GM20000 (cell line): ENCODE results near the gene TPCN1.
A peak's percentile ranks its signal among the peaks of the same experiment; 100 is the strongest.

ENCODE experiments used
- DNase-seq: peaks from one replicate; pipeline ENCODE4 v3.0.0; 2012; ENCODE audit warnings: low spot score
- TF ChIP-seq, protein P1 (sequence below): IDR thresholded peaks from 2 replicates; pipeline ENCODE4 v1.5.1; 2012; ENCODE audit warnings: mild to moderate bottlenecking, control low read depth; ENCODE audit errors: extremely low read depth, missing control alignments

The TPCN1 gene

DNA sequence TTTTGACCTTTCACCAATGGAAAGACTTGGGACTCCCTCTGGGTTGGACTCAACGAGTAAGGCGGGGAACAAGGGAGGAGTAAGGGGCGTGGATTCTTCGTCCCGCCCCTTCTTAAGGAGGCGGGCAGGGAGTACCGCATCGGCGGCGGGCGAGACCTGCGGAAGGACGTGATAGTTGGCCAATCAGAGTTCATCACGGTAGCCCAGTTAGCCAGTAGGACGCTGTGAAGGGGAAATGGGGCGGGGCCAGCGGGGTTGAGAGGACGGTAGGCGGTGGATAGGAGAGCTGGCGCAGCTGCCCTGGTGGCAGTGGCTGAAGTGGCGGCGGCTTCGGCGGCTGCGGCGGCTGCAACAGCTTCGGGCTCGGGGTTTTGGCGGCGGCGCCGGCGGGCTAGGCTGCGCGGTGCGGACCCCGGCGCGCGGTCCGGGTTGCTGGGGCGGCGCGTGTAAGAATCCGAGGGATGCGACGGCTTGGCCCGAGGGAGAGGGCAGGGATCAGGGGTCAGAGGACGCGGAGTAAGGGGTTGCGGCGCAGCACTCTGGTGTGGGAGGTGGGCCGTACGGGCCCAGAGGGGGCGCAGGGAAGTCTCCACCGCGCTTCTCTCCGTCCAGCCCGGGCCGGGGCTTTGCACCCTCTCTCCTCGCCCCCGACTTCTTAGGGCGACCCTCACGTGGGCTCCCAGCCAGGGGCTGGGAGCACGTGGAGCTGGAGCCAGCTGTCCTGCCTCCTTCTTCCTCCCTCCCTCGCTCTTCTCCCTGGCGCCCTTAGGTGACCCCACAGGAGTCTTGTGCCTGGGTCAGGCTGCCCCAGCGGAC, at the start of gene TPCN1:
Gene TPCN1 (plus strand): TSS at position 284 of the 816 bp plus-strand sequence. CDS start 5,389 bp downstream, outside the sequence.
- TF ChIP-seq, protein P1, sequence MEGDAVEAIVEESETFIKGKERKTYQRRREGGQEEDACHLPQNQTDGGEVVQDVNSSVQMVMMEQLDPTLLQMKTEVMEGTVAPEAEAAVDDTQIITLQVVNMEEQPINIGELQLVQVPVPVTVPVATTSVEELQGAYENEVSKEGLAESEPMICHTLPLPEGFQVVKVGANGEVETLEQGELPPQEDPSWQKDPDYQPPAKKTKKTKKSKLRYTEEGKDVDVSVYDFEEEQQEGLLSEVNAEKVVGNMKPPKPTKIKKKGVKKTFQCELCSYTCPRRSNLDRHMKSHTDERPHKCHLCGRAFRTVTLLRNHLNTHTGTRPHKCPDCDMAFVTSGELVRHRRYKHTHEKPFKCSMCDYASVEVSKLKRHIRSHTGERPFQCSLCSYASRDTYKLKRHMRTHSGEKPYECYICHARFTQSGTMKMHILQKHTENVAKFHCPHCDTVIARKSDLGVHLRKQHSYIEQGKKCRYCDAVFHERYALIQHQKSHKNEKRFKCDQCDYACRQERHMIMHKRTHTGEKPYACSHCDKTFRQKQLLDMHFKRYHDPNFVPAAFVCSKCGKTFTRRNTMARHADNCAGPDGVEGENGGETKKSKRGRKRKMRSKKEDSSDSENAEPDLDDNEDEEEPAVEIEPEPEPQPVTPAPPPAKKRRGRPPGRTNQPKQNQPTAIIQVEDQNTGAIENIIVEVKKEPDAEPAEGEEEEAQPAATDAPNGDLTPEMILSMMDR = no peak
- peak; percentile 97 for DNase-seq

DNA sequence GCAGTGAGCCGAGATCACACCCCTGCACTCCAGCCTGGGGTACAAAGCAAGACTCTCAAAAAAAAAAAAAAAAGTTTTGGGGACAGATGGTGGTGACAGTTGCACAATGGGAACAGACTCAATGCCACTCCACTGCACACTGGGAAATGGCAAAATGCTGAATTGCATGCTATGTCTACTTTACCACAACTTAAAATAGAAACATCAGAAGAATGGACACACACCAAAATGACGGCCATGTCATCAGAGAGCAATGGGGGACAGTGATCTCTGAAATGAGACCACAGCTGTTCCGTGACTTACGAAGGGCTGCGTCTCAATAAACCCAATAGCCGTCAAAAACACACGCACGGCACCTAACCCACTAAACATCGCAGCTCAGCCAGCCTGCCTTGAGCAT, 49.7 kb upstream of the TPCN1 start:
- TF ChIP-seq, protein P1 = no peak
- no peak for DNase-seq

DNA sequence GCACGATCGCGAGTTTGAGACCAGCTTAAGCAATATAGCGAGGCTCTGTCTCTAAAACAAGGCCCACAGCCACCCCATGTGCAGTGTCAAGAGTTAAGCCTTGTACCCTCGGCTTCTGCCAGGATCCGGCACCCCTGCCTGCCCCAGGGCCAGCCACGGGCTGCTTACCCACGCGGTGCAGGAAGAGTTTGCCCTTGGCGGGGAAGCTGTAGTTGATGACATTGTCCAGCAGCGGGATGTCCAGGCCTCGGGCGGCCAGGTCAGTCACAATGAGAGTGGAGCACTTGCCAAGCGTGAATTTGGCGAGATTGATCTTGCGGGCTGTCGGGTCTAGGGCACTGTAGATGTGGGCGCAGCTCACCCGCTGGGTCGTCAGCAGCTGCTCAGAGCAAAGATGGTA, 49.1 kb upstream of the TPCN1 start:
- TF ChIP-seq, protein P1 = no peak

DNA sequence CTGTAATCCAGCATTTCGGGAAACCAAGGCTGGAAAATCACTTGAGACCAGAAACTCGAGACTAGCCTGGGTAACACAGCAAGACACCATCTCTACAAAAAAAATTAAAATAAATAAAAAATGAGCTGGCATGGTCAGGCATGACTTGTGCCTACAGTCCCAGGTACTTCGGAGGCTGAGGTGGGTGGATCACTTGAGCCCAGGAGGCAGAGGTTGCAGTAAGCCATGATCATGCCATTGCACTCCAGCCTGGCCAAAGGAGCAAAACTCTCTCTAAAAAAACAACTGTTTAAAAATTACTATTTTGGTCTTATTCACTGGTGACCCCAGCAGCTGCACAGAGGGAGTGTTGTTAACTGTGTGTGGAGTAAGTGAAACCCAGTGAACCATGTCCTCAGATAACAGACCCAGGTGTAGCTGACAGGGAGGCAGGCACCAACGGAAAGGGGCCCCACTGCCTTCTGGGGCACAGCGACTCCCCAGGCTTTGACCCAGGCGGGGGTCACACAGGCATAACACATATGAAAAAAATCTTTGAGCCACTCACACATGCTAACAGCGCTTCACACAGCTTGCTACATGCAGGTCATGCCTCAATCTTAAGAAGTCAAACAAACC, 48.1 kb upstream of the TPCN1 start:
- peak; percentile 78 for DNase-seq
- TF ChIP-seq, protein P1 = no peak

More for the DNA sequence above, 49.1 kb upstream of the TPCN1 start:
- DNase-seq = no peak

DNA sequence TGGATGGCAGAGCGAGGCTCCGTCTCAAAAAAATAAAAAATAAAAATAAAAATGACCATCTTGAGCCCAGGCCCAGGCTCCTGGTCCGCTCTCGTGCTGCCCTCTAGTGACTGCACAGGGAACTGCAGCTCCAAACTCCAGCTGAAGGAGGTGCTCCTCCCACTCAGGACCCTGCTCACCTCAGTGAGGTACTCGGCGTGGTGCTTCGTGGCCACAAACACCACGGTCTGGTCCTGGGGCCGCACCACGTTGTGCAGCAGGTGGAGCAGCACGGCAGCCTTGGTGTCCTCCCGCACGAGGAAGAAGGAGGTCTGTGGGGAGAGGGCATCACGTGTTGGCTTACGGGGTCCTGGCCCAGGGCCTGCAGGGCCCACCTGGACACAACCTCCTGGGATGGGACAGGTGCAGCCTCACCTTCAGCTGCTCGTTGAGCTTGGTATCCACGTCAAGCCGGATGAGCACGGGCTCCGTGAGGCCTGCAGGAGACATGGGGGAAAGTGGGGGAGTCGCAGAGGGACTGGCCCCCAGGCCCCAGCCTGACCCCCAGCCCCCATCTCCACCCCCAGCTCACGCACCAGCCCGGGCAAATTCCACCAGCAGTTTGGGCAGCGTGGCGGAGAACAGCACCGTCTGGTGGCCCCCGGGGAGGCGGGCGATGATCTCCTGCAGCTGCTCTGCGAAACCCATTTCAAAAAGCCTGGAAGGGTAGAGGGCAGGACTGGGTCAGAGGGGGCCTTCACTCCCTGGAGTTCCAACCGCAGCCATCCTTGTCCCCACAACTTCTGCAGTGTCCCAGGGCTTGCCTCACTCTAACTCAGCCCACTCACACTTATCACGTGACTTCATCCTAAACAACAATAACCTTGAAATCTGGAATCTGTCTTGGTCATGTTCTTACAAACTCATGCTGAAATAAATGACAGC, 46.5 kb upstream of the TPCN1 start:
- TF ChIP-seq, protein P1 = peak; percentile 98
- DNase-seq = peak; percentile 88

DNA sequence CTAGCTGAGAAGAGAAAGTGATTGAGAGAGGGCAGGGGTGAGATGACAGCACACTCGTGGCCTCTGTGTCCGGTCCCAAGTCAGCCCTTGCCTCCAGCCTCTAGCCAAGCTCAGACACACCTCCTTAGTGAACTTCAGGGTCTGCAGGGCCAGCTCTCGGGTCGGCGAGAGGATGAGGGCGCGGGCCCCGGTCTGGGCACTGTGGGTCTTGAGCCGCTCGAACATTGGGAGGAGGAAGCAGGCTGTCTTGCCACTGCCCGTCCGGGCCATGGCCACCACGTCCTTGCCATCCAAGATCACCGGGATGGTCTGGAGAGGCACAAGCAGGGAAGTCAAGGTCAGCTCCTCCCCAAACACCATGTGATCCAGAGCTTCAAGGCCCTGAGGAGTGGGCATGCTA, 42.2 kb upstream of the TPCN1 start:
- TF ChIP-seq, protein P1 = no peak
- DNase-seq = no peak
